K562 (cell line): Measurements from ENCODE around the gene SLC4A2. TPM values are rescaled to one million over a fixed set of nuclear protein-coding genes. Genes with fewer than 3 reads are reported as not detected.
A peak's percentile ranks its signal among the peaks of the same experiment; 100 is the strongest.

Experiments
- ASH1L ChIP-seq: fragments of 450-650 bp; IDR thresholded peaks from 2 replicates; pipeline ENCODE4 v1.6.1; 2018; ENCODE audit warnings: borderline replicate concordance, mild to moderate bottlenecking, low read depth; ENCODE audit not compliant: partially characterized antibody
- BMI1 ChIP-seq: fragments of 150-350 bp; IDR thresholded peaks from 2 replicates; pipeline ENCODE4 v1.6.1; 2014; ENCODE audit warnings: low read length
- BRF1 ChIP-seq: IDR thresholded peaks from 3 replicates; pipeline ENCODE4 v1.6.1; 2011; ENCODE audit warnings: borderline replicate concordance, mild to moderate bottlenecking; ENCODE audit not compliant: insufficient read length; ENCODE audit errors: extremely low read depth
- CREB1 ChIP-seq, 2 experiments: sonication (generic) in 1 of 2; formaldehyde crosslinking in 1 of 2; IDR thresholded peaks; 2 replicates each; pipeline versions ENCODE4 v1.6.1 to v1.8.0; 2012 to 2022; ENCODE audit warnings: inconsistent platforms in 1 of 2, mild to moderate bottlenecking in 1 of 2, missing genetic modification reagents in 1 of 2, moderate library complexity in 1 of 2
- SAP30 ChIP-seq: fragments of 200-600 bp; sonication (generic); IDR thresholded peaks from 2 replicates; pipeline ENCODE4 v1.6.1; 2012; ENCODE audit warnings: borderline replicate concordance, low read depth, mild to moderate bottlenecking, moderate library complexity, low read length, control low read depth, inconsistent platforms; ENCODE audit not compliant: insufficient read depth, poor library complexity, severe bottlenecking
- SIN3A ChIP-seq, 2 experiments: fragments of 150-350 bp in 1 of 2; IDR thresholded peaks; 2 replicates each; pipeline ENCODE4 v1.6.1; 2011 to 2016; ENCODE audit warnings: borderline replicate concordance in 2 of 2, low read depth in 2 of 2, low read length in 2 of 2, mild to moderate bottlenecking in 2 of 2, moderate library complexity in 2 of 2; ENCODE audit not compliant: control insufficient read depth in 1 of 2
- SIX5 ChIP-seq, 2 experiments: IDR thresholded peaks; 2 replicates each; pipeline ENCODE4 v1.6.1; 2011; ENCODE audit warnings: low read length in 2 of 2, borderline replicate concordance in 1 of 2, low read depth in 1 of 2, mild to moderate bottlenecking in 1 of 2, moderate library complexity in 1 of 2; ENCODE audit not compliant: insufficient read depth in 1 of 2
- TEAD4 ChIP-seq, 2 experiments: sonication (generic) in 1 of 2; formaldehyde crosslinking in 1 of 2; IDR thresholded peaks; 2 replicates each; pipeline versions ENCODE4 v1.6.1 to v1.8.0; 2012 to 2022; ENCODE audit warnings: borderline replicate concordance in 1 of 2, inconsistent platforms in 1 of 2, low read length in 1 of 2, mild to moderate bottlenecking in 1 of 2, missing genetic modification reagents in 1 of 2
- TOE1 ChIP-seq, 2 experiments: fragments of 450-650 bp in 1 of 2; sonication (generic) in 1 of 2; formaldehyde crosslinking in 1 of 2; IDR thresholded peaks; 2 replicates each; pipeline versions ENCODE4 v1.7.1 to v1.8.0; 2016 to 2022; ENCODE audit warnings: borderline replicate concordance in 2 of 2, mild to moderate bottlenecking in 2 of 2, antibody characterized with exemption in 1 of 2, inconsistent platforms in 1 of 2, low read depth in 1 of 2, missing genetic modification reagents in 1 of 2, moderate library complexity in 1 of 2
- TRIM28 ChIP-seq: fragments of 450-650 bp; IDR thresholded peaks from 2 replicates; pipeline ENCODE4 v1.6.1; 2017
- ZNF699 ChIP-seq: fragments of 250-450 bp; sonication (Bioruptor Pico); IDR thresholded peaks from 2 replicates; pipeline ENCODE4 v1.8.0; 2021; ENCODE audit warnings: mild to moderate bottlenecking, moderate library complexity; ENCODE audit not compliant: insufficient replicate concordance
- ZNF778 ChIP-seq: fragments of 450-650 bp; formaldehyde crosslinking; IDR thresholded peaks from 2 replicates; pipeline ENCODE4 v1.4.0; 2020; ENCODE audit warnings: mild to moderate bottlenecking, moderate library complexity
- polyA plus RNA-seq, 8 experiments: library from polyadenylated mRNA; depleted of rRNA in 4 of 8; stranded (reverse) in 5 of 8; unstranded in 3 of 8; fragments of >200 nt; fragmentation: Nextera tagmentation in 2 of 8; fragmentation: Illumina TruSeq in 1 of 8; extraction: Ambion mirVana in 2 of 8; extraction: Trizol in 1 of 8; gene quantifications; 2 replicates each; pipeline versions ENCODE4 v1.2.1 to v1.2.3, GENCODE V29; 2011 to 2014; ENCODE audit warnings: inconsistent platforms in 1 of 8, missing spikeins in 1 of 8
- total RNA-seq, 7 experiments: library from RNA; depleted of rRNA in 6 of 7; stranded (reverse); fragments of >200 nt in 6 of 7; fragmentation: Illumina TruSeq in 2 of 7; extraction: Trizol in 2 of 7; gene quantifications; 2 replicates each; pipeline versions ENCODE4 v1.2.1 to v1.2.3, GENCODE V29; 2011 to 2021; ENCODE audit warnings: low replicate concordance in 1 of 7
- TF ChIP-seq, protein P1 (sequence below): fragments of 450-650 bp; IDR thresholded peaks from 2 replicates; pipeline ENCODE4 v1.6.1; 2018; ENCODE audit warnings: mild to moderate bottlenecking, low read depth; ENCODE audit not compliant: partially characterized antibody
- TF ChIP-seq, protein P2 (sequence below), 2 experiments: fragments of 450-650 bp in 1 of 2; sonication (generic) in 1 of 2; formaldehyde crosslinking; conservative IDR thresholded peaks; 2 replicates each; pipeline versions ENCODE4 v1.4.0 to v1.8.1; 2020 to 2022; ENCODE audit warnings: mild to moderate bottlenecking in 1 of 2, missing genetic modification reagents in 1 of 2
- TF ChIP-seq, protein P3 (sequence below), 2 experiments: fragments of 250-450 bp in 1 of 2; fragments of 450-650 bp in 1 of 2; sonication (Bioruptor Pico) in 1 of 2; IDR thresholded peaks; 2 replicates each; pipeline versions ENCODE4 v1.6.1 to v1.8.0; 2016 to 2021; ENCODE audit warnings: mild to moderate bottlenecking in 2 of 2, moderate library complexity in 2 of 2, missing compliant biosample characterization in 1 of 2, missing genetic modification characterization in 1 of 2
- TF ChIP-seq, protein P4 (sequence below): fragments of 450-650 bp; IDR thresholded peaks from 2 replicates; pipeline ENCODE4 v1.6.1; 2016; ENCODE audit warnings: antibody characterized with exemption

The SLC4A2 gene
- total and polyA plus RNA-seq, 9 of the 15 experiments (the other 6 are each of a cell fraction or from before 2014, with no cell fraction given), result 11.4 to 375 (median 130) TPM

DNA sequence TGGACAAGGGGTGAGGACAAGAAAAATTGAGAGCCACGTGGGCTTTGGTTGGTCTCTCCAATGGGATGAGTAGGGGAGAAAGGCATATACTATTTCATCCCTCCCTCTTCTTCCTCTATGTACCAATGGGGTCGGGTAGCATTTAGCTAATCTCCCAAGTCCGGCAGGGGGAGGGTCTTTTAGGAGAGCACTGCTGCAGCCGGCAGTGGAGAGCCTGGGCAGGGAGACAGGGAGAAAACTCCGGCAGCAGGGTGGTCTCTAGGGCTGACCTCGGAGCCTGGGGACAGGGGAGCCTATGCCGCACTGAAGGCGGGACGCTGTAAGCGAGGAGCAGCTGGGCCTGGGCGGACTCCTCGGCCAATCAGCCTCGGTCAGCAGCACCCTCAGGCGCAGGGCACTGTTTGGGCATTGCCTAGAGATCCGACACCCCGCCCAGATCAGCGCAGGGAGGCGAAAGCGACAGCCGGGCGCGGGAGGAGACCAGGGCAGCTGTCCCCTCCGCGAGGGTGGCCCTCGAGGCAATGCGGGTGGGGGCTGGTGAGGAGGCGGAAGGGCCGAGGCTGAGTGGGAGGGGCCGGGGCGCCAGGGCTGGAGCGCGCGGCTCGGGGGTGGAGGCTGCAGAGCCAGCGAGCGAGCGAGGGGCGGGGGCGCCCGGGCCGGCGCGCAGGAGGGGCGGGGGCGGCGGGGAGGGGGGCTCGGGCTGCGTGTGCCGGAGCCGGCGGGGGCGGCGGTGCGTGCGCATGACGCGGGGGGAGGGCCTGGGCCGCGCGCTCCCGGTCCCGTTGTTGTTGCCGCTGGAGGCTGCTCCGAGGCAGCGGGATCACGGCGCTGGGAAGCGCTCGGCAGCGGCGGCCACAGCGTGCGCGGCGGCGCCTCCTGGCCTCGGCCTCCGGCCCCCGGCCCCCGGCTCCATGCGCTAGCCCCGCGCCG is 26.6 kb downstream of the SLC4A2 start, which contains the start of gene AGAP3 (continued):
- TF ChIP-seq, protein P1, sequence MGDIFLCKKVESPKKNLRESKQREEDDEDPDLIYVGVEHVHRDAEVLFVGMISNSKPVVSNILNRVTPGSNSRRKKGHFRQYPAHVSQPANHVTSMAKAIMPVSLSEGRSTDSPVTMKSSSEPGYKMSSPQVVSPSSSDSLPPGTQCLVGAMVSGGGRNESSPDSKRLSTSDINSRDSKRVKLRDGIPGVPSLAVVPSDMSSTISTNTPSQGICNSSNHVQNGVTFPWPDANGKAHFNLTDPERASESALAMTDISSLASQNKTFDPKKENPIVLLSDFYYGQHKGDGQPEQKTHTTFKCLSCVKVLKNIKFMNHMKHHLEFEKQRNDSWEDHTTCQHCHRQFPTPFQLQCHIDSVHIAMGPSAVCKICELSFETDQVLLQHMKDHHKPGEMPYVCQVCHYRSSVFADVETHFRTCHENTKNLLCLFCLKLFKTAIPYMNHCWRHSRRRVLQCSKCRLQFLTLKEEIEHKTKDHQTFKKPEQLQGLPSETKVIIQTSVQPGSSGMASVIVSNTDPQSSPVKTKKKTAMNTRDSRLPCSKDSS, result no peak
- TF ChIP-seq, protein P2, sequence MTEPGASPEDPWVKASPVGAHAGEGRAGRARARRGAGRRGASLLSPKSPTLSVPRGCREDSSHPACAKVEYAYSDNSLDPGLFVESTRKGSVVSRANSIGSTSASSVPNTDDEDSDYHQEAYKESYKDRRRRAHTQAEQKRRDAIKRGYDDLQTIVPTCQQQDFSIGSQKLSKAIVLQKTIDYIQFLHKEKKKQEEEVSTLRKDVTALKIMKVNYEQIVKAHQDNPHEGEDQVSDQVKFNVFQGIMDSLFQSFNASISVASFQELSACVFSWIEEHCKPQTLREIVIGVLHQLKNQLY (CRISPR knock-in tag; conservative IDR thresholded peaks at IDR 0.05), result no peak
- TF ChIP-seq TOE1 (IDR thresholded peaks at IDR 0.05; ENCODE audit: borderline replicate concordance) (peak; percentile 73), TOE1 (CRISPR knock-in tag; IDR thresholded peaks at IDR 0.05; ENCODE audit: borderline replicate concordance, low read depth) (no peak), ZNF778 (no peak), TRIM28 (no peak), SIN3A (IDR thresholded peaks at IDR 0.05; ENCODE audit: borderline replicate concordance in 2 of 2, control insufficient read depth in 1 of 2, low read depth in 2 of 2, low read length in 2 of 2) (peak; percentile 33 to 90; a peak in 2 of 4 replicates), SIX5 (IDR thresholded peaks at IDR 0.05; ENCODE audit: borderline replicate concordance in 1 of 2, insufficient read depth in 1 of 2, low read depth in 1 of 2, low read length in 2 of 2) (no peak), ZNF699 (CRISPR knock-in tag) (no peak), ASH1L (peak; percentile 7), BRF1 (no peak), BMI1 (no peak), CREB1 (IDR thresholded peaks at IDR 0.05) (peak; percentile 56), CREB1 (CRISPR knock-in tag; IDR thresholded peaks at IDR 0.05) (peak; percentile 38; the same call in 1 of the 2 replicates), TEAD4 (IDR thresholded peaks at IDR 0.05; ENCODE audit: low read length) (no peak), TEAD4 (CRISPR knock-in tag; IDR thresholded peaks at IDR 0.05; ENCODE audit: borderline replicate concordance) (no peak), SAP30 (peak; percentile 72)
- TF ChIP-seq, protein P3, sequence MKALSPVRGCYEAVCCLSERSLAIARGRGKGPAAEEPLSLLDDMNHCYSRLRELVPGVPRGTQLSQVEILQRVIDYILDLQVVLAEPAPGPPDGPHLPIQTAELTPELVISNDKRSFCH (CRISPR knock-in tag; IDR thresholded peaks at IDR 0.05), result no peak
- TF ChIP-seq, protein P3 (tag; IDR thresholded peaks at IDR 0.05), result peak; percentile 35; the same call in 1 of the 2 replicates
- TF ChIP-seq, protein P4, sequence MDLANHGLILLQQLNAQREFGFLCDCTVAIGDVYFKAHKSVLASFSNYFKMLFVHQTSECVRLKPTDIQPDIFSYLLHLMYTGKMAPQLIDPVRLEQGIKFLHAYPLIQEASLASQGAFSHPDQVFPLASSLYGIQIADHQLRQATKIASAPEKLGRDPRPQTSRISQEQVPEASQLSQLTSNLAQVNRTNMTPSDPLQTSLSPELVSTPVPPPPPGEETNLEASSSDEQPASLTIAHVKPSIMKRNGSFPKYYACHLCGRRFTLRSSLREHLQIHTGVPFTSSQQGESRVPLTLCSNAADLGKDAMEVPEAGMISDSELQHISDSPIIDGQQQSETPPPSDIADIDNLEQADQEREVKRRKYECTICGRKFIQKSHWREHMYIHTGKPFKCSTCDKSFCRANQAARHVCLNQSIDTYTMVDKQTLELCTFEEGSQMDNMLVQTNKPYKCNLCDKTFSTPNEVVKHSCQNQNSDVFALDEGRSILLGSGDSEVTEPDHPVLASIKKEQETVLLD, result 0 out of 2 replicates have a peak, but pooled peaks have one; percentile 59
